Retina (tissue), 1 donor: Measurements from ENCODE around the gene KDM6A.
"Not testable (repeated sequence)": the region's sequence is repeated elsewhere in the genome, so short reads cannot be mapped to it uniquely, and the experiment has no call there.

Source experiments
- DNase-seq: peaks from one replicate; pipeline ENCODE4 v3.0.0-alpha.2; 2016

KDM6A gene

DNA sequence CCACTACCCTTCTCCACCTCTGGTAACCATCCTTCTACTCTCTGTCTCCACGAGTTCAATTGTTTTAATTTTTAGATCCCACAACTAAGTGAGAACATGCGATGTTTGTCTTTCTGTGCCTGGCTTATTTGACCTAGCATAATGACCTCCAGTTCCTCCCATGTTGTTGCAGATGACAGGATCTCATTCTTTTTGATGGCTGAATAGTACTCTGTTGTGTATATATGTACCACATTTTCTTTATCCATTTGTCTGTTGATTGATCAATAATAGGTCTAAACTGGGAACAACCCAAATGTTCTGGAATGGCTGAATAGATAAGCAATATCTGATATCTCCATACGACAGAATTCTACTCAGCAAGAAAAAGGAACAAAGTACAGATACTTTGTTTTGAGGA lies 260.5 kb downstream of the KDM6A start:
- DNase-seq = no peak

DNA sequence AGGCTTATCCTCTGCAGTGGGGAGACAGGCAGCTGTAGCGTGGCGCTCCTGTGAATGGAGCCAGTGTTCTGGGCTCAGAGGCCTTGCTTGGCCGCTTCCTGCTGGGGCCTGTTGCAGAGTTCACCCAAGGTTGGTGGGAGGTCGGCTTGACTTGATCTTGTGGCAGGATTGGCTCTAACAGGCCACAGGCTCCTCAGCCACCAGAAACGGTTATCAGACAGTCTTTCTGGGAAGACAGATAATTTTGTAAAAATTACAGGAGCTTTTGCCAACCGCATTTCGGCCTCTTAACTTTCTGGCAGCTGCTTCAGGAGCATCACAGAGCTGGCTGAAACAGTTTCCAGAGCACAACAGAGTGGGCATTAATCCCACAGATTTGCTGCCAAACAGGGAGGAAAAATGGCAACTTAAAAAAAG lies 261.3 kb downstream of the KDM6A start:
- no peak for DNase-seq

DNA sequence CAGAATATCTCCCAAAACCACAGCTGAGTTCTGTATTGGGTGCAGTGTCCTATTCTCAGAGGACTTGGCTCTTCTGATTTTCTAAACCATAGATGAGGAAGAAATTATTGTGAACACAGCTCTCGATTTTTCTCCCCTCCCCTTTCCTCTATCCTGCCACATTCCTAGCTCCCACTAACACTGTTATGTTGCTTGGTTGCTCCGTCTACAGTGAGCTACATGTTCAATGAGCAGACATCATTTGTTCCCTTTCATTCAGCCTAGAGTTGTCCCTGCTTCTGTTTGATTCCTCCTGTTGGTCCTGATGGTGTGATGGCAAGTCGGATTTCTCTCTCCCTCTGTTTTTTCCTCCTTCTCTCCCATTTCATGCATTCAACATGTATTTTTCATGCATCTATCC lies 261.8 kb downstream of the KDM6A start:
- DNase-seq = no peak

DNA sequence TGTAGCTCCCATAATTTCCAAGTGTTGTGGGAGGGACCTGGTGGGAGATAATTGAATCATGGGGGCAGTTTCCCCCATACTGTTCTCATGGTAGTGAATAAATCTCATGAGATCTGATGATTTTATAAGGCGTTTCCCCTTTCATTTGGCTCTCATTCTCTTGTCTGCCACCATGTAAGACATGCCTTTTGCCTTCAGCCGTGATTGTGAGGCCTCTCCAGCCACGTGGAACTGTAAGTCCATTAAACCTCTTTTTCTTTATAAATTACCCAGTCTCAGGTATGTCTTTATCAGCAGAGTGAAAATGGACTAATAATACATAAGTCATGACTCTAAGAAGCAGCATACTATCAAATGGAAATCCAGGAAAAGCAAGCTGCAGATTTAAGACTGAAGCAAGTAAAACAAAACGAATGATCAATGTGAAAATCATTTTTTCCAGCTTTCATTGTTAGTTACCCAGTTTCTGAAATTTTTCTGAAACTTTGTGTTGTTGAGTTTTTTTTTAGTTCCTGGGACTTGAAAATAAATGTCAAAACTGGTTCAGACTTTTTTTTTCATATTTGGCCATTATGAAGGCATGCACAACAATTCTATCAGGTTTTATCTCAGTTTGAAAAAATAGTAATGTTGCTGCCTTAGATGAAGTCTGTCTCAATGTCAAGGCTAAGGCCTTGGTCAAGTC lies 262.5 kb downstream of the KDM6A start:
- not testable (repeated sequence) for DNase-seq

DNA sequence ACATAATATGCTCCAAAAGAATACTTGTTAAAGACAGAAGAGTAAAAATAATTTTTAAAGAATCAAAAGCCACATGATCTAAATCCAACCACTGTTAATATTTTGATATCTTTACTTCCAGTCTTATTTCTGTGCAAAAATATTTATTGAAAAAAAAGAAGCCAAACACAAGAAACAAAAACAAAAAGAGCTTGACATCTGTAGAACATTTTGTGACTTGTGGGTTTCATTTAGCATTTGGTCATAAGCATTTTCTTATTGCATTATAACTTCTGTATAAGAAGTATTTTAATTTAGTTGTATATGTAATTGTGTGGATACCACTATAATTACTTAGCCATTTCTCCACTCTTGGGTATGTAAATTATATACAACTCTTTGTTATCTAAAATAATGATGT lies 264.5 kb downstream of the KDM6A start:
- DNase-seq = no peak

DNA sequence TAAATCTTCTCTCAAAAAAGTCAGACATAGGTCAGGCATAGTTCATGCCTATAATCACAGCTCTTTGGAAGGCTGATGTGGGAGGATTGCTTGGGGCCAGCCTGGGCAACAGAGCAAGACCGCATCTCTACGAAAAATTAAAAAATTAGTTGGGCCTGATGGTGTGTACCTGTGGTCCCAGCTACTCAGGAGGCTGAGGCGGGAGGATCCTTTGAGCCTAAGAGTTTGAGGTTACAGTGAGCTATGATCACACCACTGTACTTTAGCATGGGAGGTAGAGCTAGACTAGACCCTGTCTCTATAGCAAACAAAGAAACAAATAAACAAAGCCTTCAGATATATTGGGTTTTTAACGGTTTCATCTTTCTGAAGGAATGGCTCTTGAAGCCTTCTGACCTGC lies 265.5 kb downstream of the KDM6A start:
- no peak for DNase-seq

DNA sequence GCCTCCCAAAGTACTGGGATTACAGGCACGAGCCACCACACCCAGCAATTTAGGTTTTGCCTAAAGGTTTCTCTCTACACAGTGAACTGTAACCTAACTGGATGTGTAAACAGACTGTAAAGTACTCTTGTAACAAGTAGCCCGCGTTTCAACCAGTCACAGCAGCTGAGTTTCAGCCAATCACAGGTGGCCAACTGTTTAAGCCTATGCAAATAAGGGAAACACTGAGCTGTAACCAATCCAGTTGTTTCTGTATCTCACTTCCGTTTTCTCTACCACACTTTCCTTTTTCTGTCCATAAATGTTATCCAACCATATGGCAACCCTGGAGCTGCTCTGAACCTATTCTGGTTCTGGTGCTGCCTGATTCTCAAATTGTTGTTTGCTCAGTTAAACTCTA lies 267.8 kb downstream of the KDM6A start:
- DNase-seq = no peak

DNA sequence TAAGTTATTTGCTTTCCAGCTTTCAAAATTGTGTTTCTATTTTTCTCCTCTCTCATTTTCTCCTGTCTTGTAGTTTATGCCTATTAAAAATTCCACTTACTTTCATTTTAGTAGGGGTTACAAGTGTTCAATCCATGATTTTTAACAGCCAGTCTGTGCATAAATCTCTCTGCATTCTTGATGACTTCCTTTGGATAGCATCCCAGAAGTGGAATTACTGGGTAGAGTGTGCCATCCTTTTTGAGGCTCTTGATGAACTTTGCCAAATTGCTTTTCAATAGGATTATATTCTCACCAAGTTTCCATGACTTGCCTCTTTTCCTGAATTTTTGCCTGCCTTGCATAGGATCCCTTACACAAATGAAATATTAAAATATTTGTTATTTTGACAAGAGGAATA lies 269.2 kb downstream of the KDM6A start:
- no peak for DNase-seq

DNA sequence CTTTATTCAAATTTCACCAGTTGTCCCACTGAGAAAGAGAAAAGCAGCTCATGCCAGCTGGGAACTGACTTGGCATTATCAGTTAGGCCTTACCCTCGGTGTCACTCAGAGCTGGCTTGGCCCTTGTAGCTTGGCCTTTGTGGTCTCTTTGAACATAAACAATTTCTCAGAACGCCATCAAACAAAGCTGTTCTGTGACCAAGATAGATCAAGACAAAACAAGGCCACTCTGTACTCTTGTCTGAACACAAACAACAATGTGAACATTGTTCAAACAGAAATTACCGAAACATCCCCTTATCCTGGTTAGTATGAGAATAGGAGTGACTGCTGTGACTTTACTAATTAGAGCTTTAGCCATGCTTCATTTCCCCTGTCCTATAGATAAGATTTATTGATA lies 270.5 kb downstream of the KDM6A start:
- no peak for DNase-seq

DNA sequence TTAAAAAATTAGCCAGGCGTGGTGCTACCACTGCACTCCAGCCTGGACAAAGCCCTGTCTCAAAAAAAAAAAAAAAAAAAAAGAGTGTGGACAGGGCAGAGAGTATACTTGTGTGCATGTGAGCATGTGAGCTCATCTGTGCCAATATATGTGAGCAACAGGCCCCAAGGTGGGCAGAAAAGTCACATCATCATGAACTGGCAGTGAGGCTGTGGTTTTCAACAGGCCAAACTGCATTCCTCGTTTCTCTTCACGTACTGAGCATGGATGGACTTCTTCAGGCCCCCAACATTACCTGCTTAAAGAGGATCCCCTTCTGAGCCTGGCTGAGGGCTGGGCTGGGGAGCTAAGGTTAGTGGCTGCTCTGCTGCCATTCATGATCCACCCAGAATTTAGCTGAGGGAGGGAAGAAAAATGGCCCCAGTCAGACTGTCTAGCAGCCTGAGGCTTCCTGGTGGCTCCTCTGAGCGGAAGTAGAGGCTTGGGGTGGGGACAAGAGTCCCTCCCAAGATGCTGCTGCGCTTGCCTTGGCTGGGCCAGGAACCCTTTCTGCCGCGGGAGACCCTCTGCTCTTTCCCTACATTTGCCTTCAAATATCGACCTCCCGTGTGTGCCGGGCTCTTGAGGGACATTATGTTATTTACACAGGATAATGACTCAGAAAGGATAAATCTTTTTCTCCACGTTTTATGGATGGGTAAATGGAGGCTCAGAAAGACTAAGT lies 272.7 kb downstream of the KDM6A start:
- no peak for DNase-seq

DNA sequence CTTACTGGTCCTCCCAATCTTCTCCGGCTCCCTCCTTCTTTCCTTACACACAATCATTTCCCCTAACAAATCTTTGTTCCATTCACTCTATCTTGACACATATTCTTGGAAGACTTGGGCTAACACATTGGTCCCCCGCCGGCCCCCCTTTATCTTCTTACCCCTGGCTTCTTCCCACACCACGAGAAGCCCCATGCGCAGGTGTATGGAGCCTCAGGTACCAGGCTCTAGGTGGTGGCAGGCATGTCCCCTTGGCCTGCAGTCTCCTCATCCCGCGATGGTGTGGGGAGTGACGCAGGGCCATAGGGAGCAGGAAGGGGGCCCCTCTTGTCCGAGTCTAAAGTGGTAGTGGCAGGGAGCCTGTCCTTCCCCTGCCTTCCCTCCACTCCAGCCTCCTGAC lies 277.8 kb downstream of the KDM6A start:
- DNase-seq = no peak

DNA sequence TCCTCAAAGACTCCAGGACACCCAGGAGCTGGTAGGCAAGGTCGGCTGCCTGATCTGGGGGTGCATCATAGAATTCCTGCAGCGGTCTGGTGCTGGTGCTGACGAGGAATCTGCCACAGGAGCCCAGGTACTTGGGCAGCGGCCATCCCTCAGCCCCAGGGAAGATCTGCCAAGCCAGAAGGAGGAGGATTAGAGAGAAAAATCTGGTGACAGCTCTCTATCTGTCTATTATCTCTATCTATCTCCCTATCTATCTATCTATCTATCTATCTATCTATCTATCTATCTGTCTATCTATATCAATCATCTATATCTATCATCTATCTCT lies 281.0 kb downstream of the KDM6A start:
- no peak for DNase-seq

DNA sequence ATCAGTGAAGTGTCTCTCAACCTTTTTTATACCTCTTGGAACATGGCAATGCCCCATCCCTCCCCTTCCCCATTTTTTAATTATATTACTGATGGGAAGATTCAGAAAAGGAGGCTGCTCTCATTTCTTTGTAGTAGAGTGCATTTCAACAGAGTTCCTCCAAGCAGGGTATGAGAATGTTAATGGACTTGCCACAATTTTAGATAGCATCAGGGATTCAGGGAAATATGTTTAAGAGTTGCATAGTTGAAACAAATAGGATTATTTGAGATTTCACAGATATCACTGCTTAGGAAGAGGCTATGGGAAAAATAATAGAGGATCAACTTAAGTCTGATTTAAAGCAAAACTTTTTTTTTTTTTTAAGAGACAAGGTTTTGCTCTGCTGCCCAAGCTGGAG lies 281.5 kb downstream of the KDM6A start:
- no peak for DNase-seq

DNA sequence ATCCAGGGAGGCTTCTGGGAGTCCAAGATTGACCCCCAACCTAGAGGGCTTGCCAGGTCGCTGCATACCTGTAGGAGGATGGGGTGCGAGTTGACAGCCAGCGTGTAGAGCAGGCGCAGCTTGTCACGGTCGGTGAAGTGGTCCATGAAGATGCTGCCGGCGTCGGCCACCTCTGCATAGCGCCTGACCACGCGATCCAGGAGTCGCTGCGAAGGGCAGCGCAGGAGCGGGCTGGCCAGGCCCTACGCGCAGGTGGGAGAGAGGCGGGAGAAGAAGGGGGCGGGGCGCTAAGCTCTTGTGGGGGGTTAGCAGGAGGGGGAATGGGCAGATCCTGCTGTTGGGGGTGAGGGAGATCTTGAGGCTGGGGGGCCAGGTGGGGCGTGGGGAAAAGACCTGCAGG lies 284.7 kb downstream of the KDM6A start:
- DNase-seq = no peak
